ENCODE results near the gene ZBTB3. TPM values are rescaled to one million over a fixed set of nuclear protein-coding genes. Genes with fewer than 3 reads are reported as not detected.

ZBTB3 gene
- total and polyA plus RNA-seq, 2 donors from 2014 or later: 4.8 to 15.0 TPM

GRCh38 chr11:62715150-62716130 lies 38.5 kb downstream of the ZBTB3 start:
- H3K27me3 ChIP-seq (ENCODE audit: control insufficient read depth, insufficient read depth, low read length): no peaks in the 10 kb centered on the region
- H3K4me1 ChIP-seq (ENCODE audit: control insufficient read depth in 2 of 3, insufficient read depth in 2 of 3, low read depth in 1 of 3, low read length in 3 of 3): peaks cover 0 to 8% (median 0%) of the 10 kb centered on the region in 3 donors
- DNase-seq: no peak

DNA sequence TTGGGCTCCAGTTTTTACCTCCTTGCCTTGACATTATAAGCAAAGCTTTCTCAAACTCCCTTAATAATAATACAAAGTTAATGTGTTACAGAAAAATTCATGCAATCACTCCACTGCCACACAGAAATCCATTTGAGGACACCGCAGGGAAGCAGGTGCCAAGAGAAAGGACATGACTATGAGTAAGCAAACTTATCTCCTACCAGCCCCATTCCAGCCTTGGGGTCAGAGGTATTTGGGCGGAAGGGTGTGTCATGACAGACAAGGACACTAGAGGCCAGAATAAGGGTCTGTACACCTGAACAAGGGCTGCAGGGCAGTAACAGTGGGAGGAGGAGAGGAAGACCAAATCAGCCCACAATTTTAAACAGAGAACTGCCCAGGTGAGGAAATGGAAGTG lies 40.6 kb downstream of the ZBTB3 start:
- DNase-seq (no peak), FAIRE-seq (no peak)
- H3K4me1 ChIP-seq (ENCODE audit: control insufficient read depth in 2 of 3, insufficient read depth in 2 of 3, low read depth in 1 of 3, low read length in 3 of 3): peaks cover 0 to 19% (median 15%) of the 10 kb centered on the region in 3 donors
- intact Hi-C loops (cut with DNase I): no loop called here
- no peak for TF ChIP-seq CTCF (IDR thresholded peaks at IDR 0.05; ENCODE audit: borderline replicate concordance, extremely low read depth, insufficient read depth)
- no peaks in the 10 kb centered on the region for H3K27me3 ChIP-seq (ENCODE audit: control insufficient read depth, insufficient read depth, low read length)
- H3K9ac ChIP-seq (ENCODE audit: low read length in 3 of 3): peak overlapping the region in 1 of 3 donors; percentile 47
- H3K9me3 ChIP-seq (ENCODE audit: control insufficient read depth in 2 of 3, insufficient read depth in 1 of 3, low read length in 3 of 3): no peaks in the 10 kb centered on the region
- H3K4me3 ChIP-seq (ENCODE audit: low read length in 3 of 3): peak overlapping the region in 1 of 3 donors; percentile 8
- H3K27ac ChIP-seq (ENCODE audit: low read depth in 2 of 2, low read length in 2 of 2): peak overlapping the region; percentile 43 to 45
- H3K36me3 ChIP-seq (ENCODE audit: control insufficient read depth in 2 of 3, insufficient read depth in 3 of 3, low read length in 3 of 3): peaks cover 16 to 62% (median 32%) of the 10 kb centered on the region in 3 donors

More at GRCh38 chr11:62715150-62716130, 38.5 kb downstream of the ZBTB3 start:
- TF ChIP-seq CTCF (IDR thresholded peaks at IDR 0.05; ENCODE audit: borderline replicate concordance, extremely low read depth, insufficient read depth): no peak
- Histone ChIP-seq H3K9me3 (ENCODE audit: control insufficient read depth in 2 of 3, insufficient read depth in 1 of 3, low read length in 3 of 3) (no peaks in the 10 kb centered on the region), H3K9ac (ENCODE audit: low read length in 3 of 3) (no peak overlapping the region), H3K27ac (ENCODE audit: low read depth in 2 of 2, low read length in 2 of 2) (no peak overlapping the region), H3K4me3 (ENCODE audit: low read length in 3 of 3) (no peak overlapping the region), H3K36me3 (ENCODE audit: control insufficient read depth in 2 of 3, insufficient read depth in 3 of 3, low read length in 3 of 3) (peaks cover 23 to 80% (median 42%) of the 10 kb centered on the region in 3 donors)
- intact Hi-C loops (cut with DNase I): no loop called here
- FAIRE-seq: no peak

DNA sequence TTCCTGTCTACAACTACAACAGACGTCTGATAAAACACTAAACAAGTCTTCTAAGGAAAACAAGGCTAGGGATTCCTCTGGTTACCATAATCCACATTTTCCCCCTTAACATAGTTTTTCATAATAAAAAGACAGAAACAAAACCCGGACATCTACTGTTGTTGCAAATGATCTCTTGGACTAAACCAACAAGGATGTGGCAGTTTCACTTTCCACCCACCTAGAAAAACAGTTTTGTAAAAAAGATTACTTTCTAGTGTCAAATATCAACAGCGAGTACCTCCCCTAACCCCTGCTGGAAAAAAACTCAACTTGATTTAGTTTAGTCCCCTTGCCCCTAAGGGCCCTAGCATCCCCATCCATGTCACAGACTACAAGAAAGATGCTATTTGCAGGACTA lies 41.1 kb downstream of the ZBTB3 start:
- H3K27me3 ChIP-seq (ENCODE audit: control insufficient read depth, insufficient read depth, low read length): no peaks in the 10 kb centered on the region
- H3K27ac ChIP-seq (ENCODE audit: low read depth in 2 of 2, low read length in 2 of 2): no peak overlapping the region
- H3K9ac ChIP-seq (ENCODE audit: low read length in 3 of 3): peak overlapping the region in 1 of 3 donors; percentile 47
- H3K4me3 ChIP-seq (ENCODE audit: low read length in 3 of 3): no peak overlapping the region
- peaks cover 16 to 58% (median 31%) of the 10 kb centered on the region in 3 donors for H3K36me3 ChIP-seq (ENCODE audit: control insufficient read depth in 2 of 3, insufficient read depth in 3 of 3, low read length in 3 of 3)
- peaks cover 0 to 20% (median 16%) of the 10 kb centered on the region in 3 donors for H3K4me1 ChIP-seq (ENCODE audit: control insufficient read depth in 2 of 3, insufficient read depth in 2 of 3, low read depth in 1 of 3, low read length in 3 of 3)
- no peak for TF ChIP-seq CTCF (IDR thresholded peaks at IDR 0.05; ENCODE audit: borderline replicate concordance, extremely low read depth, insufficient read depth)
- DNase-seq (peak in 1 of 5 donors; percentile 22), FAIRE-seq (no peak)
- no peaks in the 10 kb centered on the region for H3K9me3 ChIP-seq (ENCODE audit: control insufficient read depth in 2 of 3, insufficient read depth in 1 of 3, low read length in 3 of 3)
- intact Hi-C loops (cut with DNase I): no loop called here
